H1 (cell line): ENCODE results near the gene CD248. TPM values are rescaled to one million over a fixed set of nuclear protein-coding genes. Genes with fewer than 3 reads are reported as not detected.

Experiments
- BCL11A ChIP-seq, 2 experiments: IDR thresholded peaks; one replicate each; pipeline ENCODE4 v1.6.1; 2011; ENCODE audit warnings: low read depth in 2 of 2, low read length in 2 of 2, mild to moderate bottlenecking in 2 of 2
- CHD7 ChIP-seq: fragments of 300-600 bp; sonication (generic); IDR thresholded peaks from 2 replicates; pipeline ENCODE4 v1.7.1; 2012; ENCODE audit warnings: low read length, moderate library complexity, mild to moderate bottlenecking, inconsistent platforms; ENCODE audit not compliant: insufficient replicate concordance
- GTF2F1 ChIP-seq: IDR thresholded peaks from 2 replicates; pipeline ENCODE4 v1.6.1; 2012; ENCODE audit warnings: low read depth, low read length, improper control_type of control experiment, borderline replicate concordance
- NANOG ChIP-seq: IDR thresholded peaks from 2 replicates; pipeline ENCODE4 v1.6.1; 2011; ENCODE audit warnings: low read length, low read depth, mild to moderate bottlenecking, inconsistent platforms; ENCODE audit not compliant: insufficient read depth, poor library complexity, severe bottlenecking
- POLR2AphosphoS5 ChIP-seq: IDR thresholded peaks from 2 replicates; pipeline ENCODE4 v1.6.1; 2011; ENCODE audit warnings: low read depth, low read length
- SAP30 ChIP-seq: fragments of 300-600 bp; sonication (generic); IDR thresholded peaks from 2 replicates; pipeline ENCODE4 v1.7.1; 2012; ENCODE audit warnings: low read length, moderate library complexity, mild to moderate bottlenecking, inconsistent platforms; ENCODE audit not compliant: insufficient read depth, insufficient replicate concordance
- SUZ12 ChIP-seq: fragments of 200-600 bp; sonication (generic); IDR thresholded peaks from 2 replicates; pipeline ENCODE4 v1.6.1; 2012; ENCODE audit warnings: mild to moderate bottlenecking, inconsistent platforms, low read length, moderate library complexity, mixed read lengths
- USF2 ChIP-seq: IDR thresholded peaks from 2 replicates; pipeline ENCODE4 v1.6.1; 2011; ENCODE audit warnings: low read length, improper control_type of control experiment
- polyA plus RNA-seq, 7 experiments: library from polyadenylated mRNA; depleted of rRNA in 3 of 7; stranded (reverse) in 5 of 7; unstranded in 2 of 7; fragments of >200 nt in 5 of 7; fragments of 200-250 nt in 2 of 7; gene quantifications; 1 replicate in 5 of 7; 2 replicates in 1 of 7; 4 replicates in 1 of 7; pipeline versions ENCODE4 v1.2.1 to v1.2.3, GENCODE V29; 2011 to 2013; ENCODE audit warnings: missing spikeins in 2 of 7, mixed read lengths in 2 of 7
- total RNA-seq: library from RNA; stranded (reverse); fragmentation: NEBNext Ultra II Directional; extraction: Animal tissue kit (Norgen Biotek cat#: 25700); gene quantifications from 2 replicates; pipeline ENCODE4 v1.2.1, GENCODE V29; 2021

CD248 gene
- total and polyA plus RNA-seq, 2 of the 8 experiments (the other 6 are each of a cell fraction or from before 2014, with no cell fraction given) = 2.7 to 3.9 TPM

GRCh38 chr11:66343176-66343575 is 26.3 kb upstream of the CD248 start (continued):
- no peak for TF ChIP-seq CHD7
- no peak for TF ChIP-seq SAP30
- TF ChIP-seq GTF2F1 = no peak
- no peak for TF ChIP-seq BCL11A (IDR thresholded peaks at IDR 0.05; ENCODE audit: low read depth in 2 of 2, low read length in 2 of 2)
- TF ChIP-seq USF2 = no peak
- TF ChIP-seq SUZ12 = no peak
- TF ChIP-seq POLR2AphosphoS5 = no peak
- TF ChIP-seq NANOG = no peak
